ENCODE measurements around the gene FHIP1B.

- TF ChIP-seq, protein P1, sequence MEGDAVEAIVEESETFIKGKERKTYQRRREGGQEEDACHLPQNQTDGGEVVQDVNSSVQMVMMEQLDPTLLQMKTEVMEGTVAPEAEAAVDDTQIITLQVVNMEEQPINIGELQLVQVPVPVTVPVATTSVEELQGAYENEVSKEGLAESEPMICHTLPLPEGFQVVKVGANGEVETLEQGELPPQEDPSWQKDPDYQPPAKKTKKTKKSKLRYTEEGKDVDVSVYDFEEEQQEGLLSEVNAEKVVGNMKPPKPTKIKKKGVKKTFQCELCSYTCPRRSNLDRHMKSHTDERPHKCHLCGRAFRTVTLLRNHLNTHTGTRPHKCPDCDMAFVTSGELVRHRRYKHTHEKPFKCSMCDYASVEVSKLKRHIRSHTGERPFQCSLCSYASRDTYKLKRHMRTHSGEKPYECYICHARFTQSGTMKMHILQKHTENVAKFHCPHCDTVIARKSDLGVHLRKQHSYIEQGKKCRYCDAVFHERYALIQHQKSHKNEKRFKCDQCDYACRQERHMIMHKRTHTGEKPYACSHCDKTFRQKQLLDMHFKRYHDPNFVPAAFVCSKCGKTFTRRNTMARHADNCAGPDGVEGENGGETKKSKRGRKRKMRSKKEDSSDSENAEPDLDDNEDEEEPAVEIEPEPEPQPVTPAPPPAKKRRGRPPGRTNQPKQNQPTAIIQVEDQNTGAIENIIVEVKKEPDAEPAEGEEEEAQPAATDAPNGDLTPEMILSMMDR (conservative IDR thresholded peaks at IDR 0.05; ENCODE audit: low read depth, low read length): no peak
- TF ChIP-seq ELK1 (IDR thresholded peaks at IDR 0.05; ENCODE audit: borderline replicate concordance, low read depth, low read length): no peak
Observed at GRCh38 chr11:6217722-6218121, 16.7 kb downstream of the FHIP1B start.

Measured in IMR-90 (cell line).